NCI-H510A treated with DMSO at 0.1 percent for 48 hours (cell line): Measurements from ENCODE around the gene MXRA5.
"Not testable (repeated sequence)": the region's sequence is repeated elsewhere in the genome, so short reads cannot be mapped to it uniquely, and the experiment has no call there.

ENCODE experiments used
- DNase-seq: peaks from one replicate; lab custom pipeline; 2025; lab: John Stamatoyannopoulos, UW

The MXRA5 gene

GRCh38 chrX:3320471-3321046 lies 25.9 kb downstream of the MXRA5 start:
- DNase-seq: no peak

GRCh38 chrX:3317191-3317718 lies 29.2 kb downstream of the MXRA5 start:
- no peak for DNase-seq

DNA sequence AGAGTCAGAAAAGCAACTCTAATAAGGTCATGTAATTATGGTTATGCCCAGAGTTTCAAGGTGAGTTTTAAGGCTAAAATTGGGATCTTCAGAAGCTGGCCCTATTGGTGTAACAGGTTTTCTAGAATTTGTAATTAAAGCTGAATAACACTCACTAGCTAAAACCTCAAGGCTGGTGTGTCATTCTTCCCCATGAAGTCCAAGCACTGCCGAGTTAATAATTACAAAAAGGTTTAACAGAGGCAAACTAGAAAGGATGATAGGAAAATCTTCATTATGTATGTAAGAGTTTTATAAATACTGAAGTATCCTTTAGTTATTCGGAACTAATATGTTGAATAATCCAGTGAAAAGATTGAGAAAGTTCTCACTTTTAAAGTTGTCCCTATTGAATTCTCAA lies 34.3 kb downstream of the MXRA5 start:
- no peak for DNase-seq

GRCh38 chrX:3307881-3308280 lies 38.6 kb downstream of the MXRA5 start:
- no peak for DNase-seq

- DNase-seq: no peak
These were observed 46.8 kb downstream of the MXRA5 start for GRCh38 chrX:3299636-3300035.

DNA sequence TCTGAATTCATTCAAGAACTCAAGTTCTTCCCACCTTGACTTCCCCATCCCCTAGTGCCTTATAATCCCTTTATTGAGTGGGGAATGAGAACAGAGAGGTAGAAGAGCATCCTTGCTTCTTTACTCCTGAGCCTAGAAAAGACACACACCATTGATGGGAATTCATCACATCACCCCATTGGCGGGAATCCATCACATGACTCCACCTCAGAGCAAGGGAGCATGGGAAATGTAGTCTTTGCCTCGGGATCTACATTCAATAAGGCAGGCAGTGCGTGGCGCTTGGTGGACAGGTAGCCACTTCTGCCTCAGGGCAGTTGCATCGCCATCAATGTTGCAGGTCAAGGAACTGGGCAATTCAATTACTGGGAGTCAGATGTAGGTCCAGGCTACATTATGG lies 50.7 kb downstream of the MXRA5 start:
- DNase-seq: no peak

GRCh38 chrX:3293251-3293650 lies 53.2 kb downstream of the MXRA5 start:
- peak; percentile 8 for DNase-seq

DNA sequence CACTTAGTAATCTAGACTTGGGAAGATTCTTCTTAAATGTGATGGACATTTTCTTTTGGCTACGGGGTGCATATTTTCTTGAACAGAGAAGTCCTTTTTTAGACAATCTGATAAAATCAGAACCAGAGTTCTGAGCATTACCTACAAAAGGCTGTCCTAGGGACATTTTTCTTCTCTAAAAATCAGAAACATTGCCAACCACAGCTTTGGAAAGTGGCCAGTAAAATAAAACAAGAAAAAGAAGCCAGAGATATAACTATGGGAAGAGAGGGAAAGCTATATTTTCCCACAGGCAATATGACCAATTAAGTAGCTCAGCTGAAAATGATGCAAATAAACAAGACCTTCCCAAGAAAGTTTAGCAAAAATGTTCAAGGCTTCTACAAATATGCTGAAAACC lies 55.9 kb downstream of the MXRA5 start:
- no peak for DNase-seq

- DNase-seq: no peak
These were observed 60.1 kb downstream of the MXRA5 start for GRCh38 chrX:3286196-3286945.

DNA sequence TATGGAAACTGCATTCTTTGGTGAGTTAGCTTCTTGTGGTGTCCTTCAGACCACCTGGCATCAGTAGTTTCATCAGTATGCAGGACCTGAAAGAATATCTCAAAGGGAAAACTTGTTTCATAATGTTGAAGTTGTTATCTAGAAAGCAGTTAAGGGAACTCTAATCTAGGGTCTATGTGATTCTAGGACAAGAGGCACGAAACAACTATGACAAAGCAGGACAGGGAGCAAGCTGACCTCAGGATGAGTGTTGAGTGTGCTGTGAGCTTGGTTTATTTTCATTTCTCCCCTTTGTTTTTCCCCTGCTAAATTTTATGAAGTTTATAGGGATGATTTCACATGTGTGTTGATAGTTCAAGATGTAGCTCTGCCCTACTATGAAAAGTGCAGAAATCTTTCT lies 65.7 kb downstream of the MXRA5 start:
- DNase-seq: no peak

GRCh38 chrX:3273668-3274067 lies 72.8 kb downstream of the MXRA5 start:
- not testable (repeated sequence) for DNase-seq

DNA sequence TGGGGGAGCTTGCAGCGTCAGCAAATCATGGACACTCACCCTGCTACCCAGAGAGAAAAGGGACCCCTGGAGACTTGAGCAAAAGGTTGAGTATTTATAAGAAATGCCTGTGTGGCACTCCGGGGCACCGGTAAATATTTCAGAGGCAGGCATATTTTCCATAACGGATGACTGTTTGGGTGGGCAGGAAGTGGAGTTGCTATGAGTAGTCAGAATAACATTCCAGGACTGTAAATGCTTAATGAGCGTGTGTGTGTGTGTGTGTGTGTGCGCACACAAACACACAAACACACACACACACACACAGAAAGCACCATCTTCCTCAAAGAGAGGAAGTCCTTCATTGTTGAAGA lies 74.6 kb downstream of the MXRA5 start:
- no peak for DNase-seq

DNA sequence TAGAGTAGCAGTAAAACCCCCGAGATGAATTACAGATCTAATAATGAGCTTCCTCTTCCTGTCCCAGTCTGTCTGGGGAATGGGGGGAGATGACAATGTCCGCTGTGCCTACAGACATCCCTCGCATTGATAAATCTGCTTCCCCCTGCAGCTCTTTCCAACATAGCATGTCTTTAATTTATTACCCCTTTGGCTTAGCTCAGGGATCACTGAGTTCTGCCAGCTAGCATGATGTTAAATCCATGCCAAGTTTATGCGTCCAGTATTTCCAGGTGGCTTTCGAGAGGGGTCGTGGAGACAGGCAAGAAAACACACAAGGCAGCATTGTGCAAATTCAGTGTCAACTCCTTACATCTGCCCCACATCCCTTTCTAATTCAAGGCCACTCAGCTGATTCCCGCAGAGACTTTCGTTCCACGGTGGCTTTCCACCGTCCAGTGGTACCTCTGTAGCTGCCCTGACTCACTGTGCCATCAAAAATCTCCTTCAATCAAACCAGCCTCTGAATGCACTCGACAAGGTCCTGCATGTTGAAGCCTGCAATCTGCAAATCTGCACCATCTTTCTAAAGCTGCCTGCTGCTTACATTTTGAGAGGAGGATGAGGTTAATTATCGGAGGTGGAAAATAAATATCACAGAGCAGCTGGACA lies 75.1 kb downstream of the MXRA5 start:
- no peak for DNase-seq

GRCh38 chrX:3268829-3269228 lies 77.6 kb downstream of the MXRA5 start:
- no peak for DNase-seq

GRCh38 chrX:3263681-3264126 lies 82.7 kb downstream of the MXRA5 start:
- DNase-seq: no peak

DNA sequence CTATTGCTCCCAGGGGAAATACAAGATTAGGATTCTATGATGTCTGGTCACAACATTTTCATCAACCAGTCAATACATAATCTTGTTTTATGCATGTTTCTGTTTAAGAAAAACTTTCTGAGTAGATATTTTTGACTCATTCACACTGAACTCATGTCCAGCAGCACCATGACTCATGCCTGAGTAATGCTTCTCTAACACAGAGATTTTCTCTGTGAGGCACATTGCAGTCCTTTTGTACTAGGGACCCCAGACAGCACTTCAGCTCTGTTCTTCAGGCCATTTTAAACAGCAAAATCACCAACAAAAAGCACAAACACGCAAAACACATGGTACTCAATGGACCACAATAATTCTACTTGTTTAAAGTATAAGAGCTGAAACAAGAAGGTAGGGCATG lies 83.6 kb downstream of the MXRA5 start:
- DNase-seq: no peak
